NCI-H1930 (cell line): ENCODE results near the gene IL11.

Source experiments
- DNase-seq, 2 experiments: peaks; one replicate each; lab custom pipeline; 2025; lab: John Stamatoyannopoulos, UW

Gene IL11

DNA sequence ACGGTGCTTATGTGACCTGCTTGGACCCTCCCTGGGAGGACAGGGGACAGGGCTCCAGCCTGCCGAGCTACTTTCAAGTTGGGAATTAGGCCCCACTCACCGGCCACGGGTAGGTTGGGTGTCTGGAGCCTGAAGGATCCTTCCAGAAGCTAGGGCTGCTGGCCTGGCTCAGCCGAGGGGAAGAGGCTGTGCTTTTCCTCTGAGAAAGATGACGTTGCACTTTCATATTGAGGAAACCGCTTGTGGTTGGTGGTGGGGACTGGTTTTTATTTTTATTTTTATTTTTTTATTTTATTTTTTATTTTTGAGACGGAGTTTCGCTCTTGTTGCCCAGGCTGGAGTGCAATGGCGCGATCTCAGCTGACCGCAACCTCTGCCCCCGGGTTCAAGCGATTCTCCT lies 45.1 kb downstream of the IL11 start, which contains the start of gene TMEM150B:
Gene TMEM150B (minus strand): TSS at position 170 of the 400 bp plus-strand sequence. CDS start 4,305 bp downstream, outside the sequence.
- no peak for DNase-seq

DNA sequence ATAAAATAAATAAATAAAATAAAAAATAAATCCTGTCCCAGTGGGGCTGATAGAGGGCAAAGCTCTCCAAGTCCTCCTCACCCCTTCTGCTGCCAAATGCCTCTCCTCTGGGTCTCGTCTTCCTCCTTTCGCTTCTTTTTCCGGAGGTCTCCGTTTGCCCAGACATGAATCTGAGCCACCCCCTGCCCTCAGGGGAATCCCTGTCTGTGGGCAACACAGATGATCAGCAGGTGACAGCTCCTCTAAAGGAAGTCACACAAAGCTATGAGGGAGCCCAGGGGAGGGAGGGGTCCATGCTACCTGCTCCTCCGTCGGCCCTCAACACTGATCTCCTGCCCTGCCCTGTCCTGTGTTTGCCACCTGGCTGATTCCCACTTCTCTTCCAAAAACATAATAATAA lies 45.6 kb downstream of the IL11 start:
- no peak for DNase-seq

DNA sequence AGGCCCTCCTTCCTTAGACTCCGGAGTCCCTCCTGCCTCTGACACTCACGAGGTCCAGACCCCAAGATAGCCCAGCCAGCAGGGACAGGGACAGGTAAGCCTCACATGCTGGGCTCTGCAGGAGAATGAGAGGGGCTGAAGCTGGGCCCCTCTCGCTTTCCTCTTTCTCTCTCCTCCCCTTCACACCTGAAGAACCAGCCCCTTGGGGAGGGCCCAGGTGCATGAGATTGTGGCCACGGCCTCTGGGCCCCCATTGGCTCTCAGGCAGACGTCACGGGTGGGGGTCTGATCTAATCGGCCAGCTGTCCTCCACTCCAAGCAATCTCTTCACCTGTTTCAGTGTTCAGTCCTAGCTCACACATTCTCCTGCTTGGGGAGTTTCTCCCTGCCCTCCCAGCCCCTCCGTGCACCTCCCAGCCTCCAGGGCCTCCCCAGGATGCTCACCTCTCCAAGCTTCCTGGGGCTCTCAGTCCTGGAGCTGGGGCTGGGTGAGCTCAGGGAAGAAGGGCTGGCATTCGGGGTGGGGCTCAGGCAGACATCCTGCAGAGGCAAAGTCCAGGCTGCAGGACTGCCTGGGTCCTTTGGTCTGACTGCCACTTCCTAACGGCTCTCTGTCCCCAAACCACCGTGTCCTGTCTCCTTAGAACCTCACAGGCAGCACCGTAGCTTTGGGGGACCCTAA lies 47.9 kb downstream of the IL11 start:
- DNase-seq = no peak

DNA sequence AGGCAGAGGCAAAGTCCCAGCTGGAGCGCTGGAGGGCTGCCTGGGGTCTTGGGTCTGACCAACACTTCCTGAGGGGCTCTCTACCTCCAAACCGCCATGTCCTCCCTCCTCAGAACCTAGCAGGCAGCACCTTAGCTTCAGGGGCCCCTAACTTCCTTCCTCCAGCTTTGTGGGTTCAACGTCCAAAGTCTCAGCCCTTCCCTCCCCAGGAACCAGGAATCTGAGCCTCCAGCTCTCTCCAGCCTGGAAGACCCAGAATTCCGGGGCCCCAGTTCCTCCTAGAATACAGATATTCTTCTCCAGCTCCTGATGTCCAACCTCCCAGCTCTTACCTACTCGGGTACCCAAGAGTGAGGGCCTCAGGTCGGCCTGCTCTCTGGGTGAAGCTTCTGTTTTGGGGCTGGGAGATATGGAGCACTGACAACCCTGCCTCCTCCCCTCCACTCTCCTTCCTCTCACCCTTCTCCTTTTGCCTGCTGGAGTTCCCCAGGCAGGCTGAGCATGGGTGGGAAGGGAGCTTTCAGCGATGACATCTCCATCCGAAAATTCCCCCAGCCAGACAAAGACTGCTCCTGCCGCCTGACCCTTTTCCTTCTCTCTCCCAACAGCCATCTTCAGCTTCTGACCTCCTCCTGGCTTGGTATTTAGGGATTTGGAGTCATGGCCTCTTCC lies 48.7 kb downstream of the IL11 start:
- no peak for DNase-seq

DNA sequence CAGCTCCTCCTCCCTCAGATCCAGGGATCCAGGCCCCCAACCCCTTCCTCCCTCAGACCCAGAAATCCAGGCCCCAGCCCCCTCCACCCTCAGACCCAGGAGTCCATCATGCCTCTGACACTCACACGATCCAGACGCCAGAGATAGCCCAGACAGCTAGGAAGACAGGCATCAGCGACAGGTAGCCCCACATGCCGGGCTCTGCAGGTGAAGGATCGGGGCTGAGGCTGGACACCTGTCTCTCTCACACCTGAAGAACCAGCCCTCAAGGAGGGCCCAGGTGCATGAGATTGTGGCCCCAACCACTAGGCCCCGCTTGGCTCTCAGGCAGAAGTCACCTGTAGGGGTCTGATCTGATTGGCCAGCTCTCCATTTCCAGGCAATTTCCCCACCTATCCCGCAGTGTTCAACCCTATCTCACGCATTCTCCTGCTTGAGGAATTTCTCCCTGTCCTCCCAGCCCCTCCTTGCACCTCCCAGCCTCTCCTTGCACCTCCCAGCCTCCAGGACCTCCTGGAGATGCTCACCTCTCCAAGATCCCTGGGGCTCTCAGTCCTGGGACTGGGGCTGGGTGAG lies 49.3 kb downstream of the IL11 start:
- DNase-seq = no peak

DNA sequence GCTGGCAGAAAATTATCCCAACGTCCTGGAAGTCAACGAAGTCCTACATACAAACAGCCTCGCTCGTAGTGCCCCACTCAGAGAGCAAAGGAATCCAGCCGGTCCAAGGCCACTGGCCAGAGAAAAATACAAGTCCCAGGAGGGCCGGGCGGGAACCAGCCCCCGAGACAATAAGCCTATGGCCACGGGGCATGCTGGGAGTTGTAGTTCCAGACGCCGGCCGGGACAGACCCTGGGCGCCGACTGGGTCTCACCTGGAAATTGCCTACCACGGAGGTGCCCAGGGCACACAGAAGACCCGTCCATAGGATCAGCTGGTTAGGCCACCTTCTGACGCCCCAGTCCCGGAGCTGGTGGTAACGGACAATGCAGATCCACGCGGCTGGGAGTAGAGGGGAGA lies 50.5 kb downstream of the IL11 start:
- DNase-seq = peak; percentile 65 to 77

DNA sequence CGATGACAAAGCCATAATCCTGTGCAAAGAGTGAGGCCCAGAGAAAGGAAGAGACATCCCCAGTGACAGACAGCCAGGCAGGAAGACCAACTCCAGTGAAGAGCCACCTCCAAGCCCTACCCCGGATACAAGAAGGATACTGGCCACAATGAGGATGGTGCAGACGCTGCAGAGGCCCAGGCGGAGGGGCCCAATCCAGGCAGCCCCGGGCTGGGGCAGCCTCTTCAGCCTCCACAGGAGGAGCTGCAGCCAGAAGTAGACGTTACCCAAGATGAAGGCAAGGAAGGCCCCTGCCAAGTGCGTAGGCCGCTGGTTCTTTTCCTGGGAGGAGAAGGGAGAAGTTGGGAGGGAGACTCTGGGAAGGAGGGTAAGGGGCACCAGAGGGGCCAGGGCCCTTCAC lies 53.6 kb downstream of the IL11 start:
- no peak for DNase-seq

DNA sequence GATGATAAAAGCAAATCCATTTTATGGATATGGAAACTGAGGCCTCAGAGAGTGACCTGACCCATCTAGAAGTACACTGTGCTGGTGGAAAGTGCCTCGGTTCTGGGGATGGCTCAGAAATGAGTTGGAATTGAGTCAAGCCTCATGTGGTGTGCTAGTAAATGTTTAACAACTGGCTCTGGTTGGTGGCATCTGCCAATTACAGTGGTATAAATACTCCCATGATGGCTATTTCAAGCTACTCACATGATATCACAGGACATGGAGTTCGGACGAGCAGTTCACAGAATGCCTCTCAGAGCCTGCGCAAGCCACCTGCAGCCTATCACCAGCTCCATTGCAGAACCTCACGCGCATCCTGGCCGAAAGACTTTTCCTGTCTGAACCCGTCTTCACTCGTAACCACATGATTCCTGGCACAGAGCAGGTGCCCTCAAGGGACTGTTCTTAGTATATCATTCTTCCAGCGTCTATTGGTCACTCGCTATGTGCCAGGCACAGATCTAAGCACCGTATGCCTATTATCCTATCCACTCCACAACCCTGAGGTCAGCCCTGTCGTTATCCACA lies 54.2 kb downstream of the IL11 start:
- DNase-seq = no peak

DNA sequence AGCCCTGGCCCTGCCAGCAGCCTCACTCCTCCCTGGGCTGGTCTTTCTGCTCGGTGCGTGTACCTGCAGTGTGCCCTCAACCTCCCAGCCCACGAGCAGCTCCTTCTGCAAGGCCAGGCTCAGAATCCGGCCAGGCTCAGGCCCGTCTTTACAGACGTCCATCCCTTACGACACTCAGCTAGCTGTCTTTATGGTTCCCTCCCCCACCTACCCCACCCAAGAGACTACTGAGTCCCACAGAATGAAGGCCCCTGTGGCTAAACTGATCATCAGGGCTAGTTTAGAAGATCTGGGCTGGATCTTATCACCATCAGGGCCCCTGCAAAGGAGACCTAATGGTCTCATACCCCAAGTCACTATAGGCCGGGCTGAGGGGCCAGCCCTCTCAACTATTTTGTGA lies 55.9 kb downstream of the IL11 start:
- DNase-seq = no peak
